A549 (cell line): ENCODE data around the gene ATXN10. TPM values are rescaled to one million over a fixed set of nuclear protein-coding genes. Genes with fewer than 3 reads are reported as not detected.
A peak's percentile ranks its signal among the peaks of the same experiment; 100 is the strongest.

Experiments
- ATAC-seq, 2 experiments: fragments of 200-7000 bp in 1 of 2; fragments of >200 bp in 1 of 2; cut with Nextera tagmentation in 1 of 2; cut with Tn5 transposase in 1 of 2; 3 replicates each; pipeline versions ENCODE4 v1.8.0 to v1.9.1; 2018 to 2020; ENCODE audit warnings: mild to moderate bottlenecking in 1 of 2, moderate library complexity in 1 of 2
- CTCF ChIA-PET: fragments of 300-600 bp; sonication (Branson Sonifier 250); formaldehyde crosslinking; extraction: SDS; loops from one replicate; lab custom pipeline; 2021; ENCODE audit warnings: antibody characterized with exemption, inconsistent platforms; lab: Yijun Ruan, JAX
- POLR2A ChIA-PET: fragments of 350-600 bp; formaldehyde crosslinking; extraction: SDS; loops from one replicate; lab custom pipeline; 2021; ENCODE audit warnings: antibody characterized with exemption, inconsistent platforms; lab: Yijun Ruan, JAX
- DNase-seq, 2 experiments: peaks; one replicate each; pipeline versions ENCODE4 v3.0.0 to v3.0.0-alpha.2; 2011 to 2016; ENCODE audit warnings: low read depth in 1 of 2, low spot score in 1 of 2
- FAIRE-seq: peaks from 2 replicates; lab custom pipeline; 2011; peaks lifted over from hg19 to GRCh38; lab: Jason Lieb, UNC
- H3K27ac ChIP-seq, 2 experiments: fragments of >200 bp; sonication (Bioruptor Twin); formaldehyde crosslinking; 3 replicates each; pipeline ENCODE4 v1.5.1; 2016 to 2017
- H3K4me1 ChIP-seq: fragments of >200 bp; sonication (Bioruptor Twin); formaldehyde crosslinking; 3 replicates; pipeline ENCODE4 v1.6.1; 2016
- H3K4me2 ChIP-seq: fragments of >200 bp; sonication (Bioruptor Twin); formaldehyde crosslinking; 3 replicates; pipeline ENCODE4 v1.6.1; 2016
- H3K4me3 ChIP-seq: fragments of >200 bp; sonication (Bioruptor Twin); formaldehyde crosslinking; 3 replicates; pipeline ENCODE4 v1.5.1; 2016
- H3K9me3 ChIP-seq: fragments of >200 bp; sonication (Bioruptor Twin); formaldehyde crosslinking; 3 replicates; pipeline ENCODE4 v1.6.1; 2016
- BCL3 ChIP-seq: fragments of >200 bp; sonication (Bioruptor Twin); formaldehyde crosslinking; IDR thresholded peaks from 3 replicates; pipeline ENCODE4 v1.6.1; 2016
- CHD2 ChIP-seq: fragments of 150-350 bp; IDR thresholded peaks from 2 replicates; pipeline ENCODE4 v1.6.1; 2014; ENCODE audit warnings: low read length; ENCODE audit not compliant: partially characterized antibody
- E2F6 ChIP-seq: IDR thresholded peaks from 2 replicates; pipeline ENCODE4 v1.6.1; 2012; ENCODE audit warnings: low read depth, borderline replicate concordance
- EHMT2 ChIP-seq: fragments of 200-600 bp; sonication (generic); IDR thresholded peaks from 2 replicates; pipeline ENCODE4 v1.6.1; 2016; ENCODE audit warnings: antibody characterized with exemption, low read depth, mild to moderate bottlenecking, moderate library complexity
- EP300 ChIP-seq, 2 experiments: fragments of >200 bp; sonication (Bioruptor Twin); formaldehyde crosslinking; IDR thresholded peaks; 2 replicates in 1 of 2; 3 replicates in 1 of 2; pipeline ENCODE4 v1.6.1; 2016 to 2017
- FOSL2 ChIP-seq, 2 experiments: fragments of 450-650 bp in 1 of 2; fragments of >200 bp in 1 of 2; sonication (Bioruptor Twin) in 1 of 2; formaldehyde crosslinking; IDR thresholded peaks; 2 replicates each; pipeline versions ENCODE4 v1.5.0 to v1.6.1; 2016 to 2020; ENCODE audit warnings: mild to moderate bottlenecking in 1 of 2, moderate library complexity in 1 of 2
- GATA3 ChIP-seq: IDR thresholded peaks from 2 replicates; pipeline ENCODE4 v1.6.1; 2012; ENCODE audit warnings: borderline replicate concordance
- HOXA7 ChIP-seq: fragments of 250-450 bp; sonication (Bioruptor Pico); IDR thresholded peaks from 2 replicates; pipeline ENCODE4 v1.5.0; 2020; ENCODE audit warnings: mild to moderate bottlenecking, moderate library complexity
- JUN ChIP-seq, 2 experiments: fragments of >200 bp; sonication (Bioruptor Twin); formaldehyde crosslinking; IDR thresholded peaks; 2 replicates in 1 of 2; 3 replicates in 1 of 2; pipeline ENCODE4 v1.6.1; 2016 to 2017
- KDM1A ChIP-seq: fragments of 200-600 bp; sonication (generic); IDR thresholded peaks from 2 replicates; pipeline ENCODE4 v1.6.1; 2016; ENCODE audit warnings: low read depth, mild to moderate bottlenecking
- MAX ChIP-seq: IDR thresholded peaks from 2 replicates; pipeline ENCODE4 v1.6.1; 2012
- MAZ ChIP-seq: fragments of 150-350 bp; IDR thresholded peaks from 2 replicates; pipeline ENCODE4 v1.6.1; 2014; ENCODE audit warnings: antibody characterized with exemption, low read depth, low read length, borderline replicate concordance
- MYC ChIP-seq: IDR thresholded peaks from 2 replicates; pipeline ENCODE4 v1.6.1; 2012; ENCODE audit warnings: mild to moderate bottlenecking, inconsistent platforms, low read length, improper control_type of control experiment, borderline replicate concordance
- NPAS2 ChIP-seq: fragments of 250-450 bp; sonication (Bioruptor Pico); IDR thresholded peaks from 2 replicates; pipeline ENCODE4 v1.8.0; 2022; ENCODE audit warnings: mild to moderate bottlenecking, moderate library complexity, borderline replicate concordance
- POLR2AphosphoS2 ChIP-seq: conservative IDR thresholded peaks from 2 replicates; pipeline ENCODE4 v1.6.1; 2012; ENCODE audit warnings: low read length, improper control_type of control experiment, inconsistent platforms
- RCOR1 ChIP-seq: fragments of 150-350 bp; IDR thresholded peaks from 2 replicates; pipeline ENCODE4 v1.6.1; 2014; ENCODE audit warnings: antibody characterized with exemption, low read length, low read depth
- TP53 ChIP-seq: fragments of 250-450 bp; sonication (Bioruptor Pico); IDR thresholded peaks from 2 replicates; pipeline ENCODE4 v1.5.0; 2021; ENCODE audit warnings: mild to moderate bottlenecking, moderate library complexity
- USF2 ChIP-seq: fragments of 450-650 bp; IDR thresholded peaks from 2 replicates; pipeline ENCODE4 v1.6.1; 2014; ENCODE audit warnings: antibody characterized with exemption
- ZSCAN20 ChIP-seq: fragments of 250-450 bp; sonication (Bioruptor Pico); IDR thresholded peaks from 2 replicates; pipeline ENCODE4 v1.8.0; 2022; ENCODE audit warnings: mild to moderate bottlenecking, moderate library complexity
- WGBS: methylation state at CpG from one replicate; pipeline ENCODE4 v1.1.6; 2017; ENCODE audit errors: missing lambda C conversion rate; 5-methylcytosine and 5-hydroxymethylcytosine counted together
- polyA plus RNA-seq, 4 experiments: library from polyadenylated mRNA; depleted of rRNA in 3 of 4; stranded (reverse); fragments of >200 nt; fragmentation: RNase III in 1 of 4; extraction: RNeasy Plus Mini Kit Qiagen cat#74134 plus additional on column Dnase treatment in 1 of 4; gene quantifications; 2 replicates in 3 of 4; 3 replicates in 1 of 4; pipeline ENCODE4 v1.2.3, GENCODE V29; 2011 to 2017
- TF ChIP-seq, protein P1 (sequence below): fragments of >200 bp; sonication (Bioruptor Twin); formaldehyde crosslinking; IDR thresholded peaks from 2 replicates; pipeline ENCODE4 v1.6.1; 2016
- TF ChIP-seq, protein P2 (sequence below): fragments of 250-450 bp; sonication (Bioruptor Pico); IDR thresholded peaks from 2 replicates; pipeline ENCODE4 v1.5.0; 2020; ENCODE audit warnings: low read depth, mild to moderate bottlenecking, moderate library complexity

The ATXN10 gene
- polyA plus RNA-seq, 2 of the 4 experiments (the other 2 are of a cell fraction), result 126 to 281 TPM

DNA sequence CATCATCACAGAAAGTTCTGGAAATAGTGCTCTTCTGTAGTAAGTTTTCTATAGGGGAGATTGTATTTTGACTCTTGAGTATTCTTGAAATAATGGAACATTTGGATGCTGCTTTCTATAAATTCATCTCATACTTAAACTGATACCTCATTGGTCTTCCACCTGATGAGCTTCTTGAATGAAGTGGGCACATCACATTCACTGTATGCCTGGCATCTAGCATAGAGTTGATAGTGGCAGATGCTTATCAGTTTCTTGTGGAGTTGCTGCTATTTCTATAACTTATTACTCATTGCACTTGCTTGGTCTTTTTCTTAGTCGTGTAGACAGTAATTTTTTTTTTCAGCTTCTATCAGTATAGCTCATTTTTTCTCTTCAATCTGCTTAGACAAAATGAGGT lies 5.4 kb downstream of the ATXN10 start:
- Histone ChIP-seq H3K9me3 (no peaks in the 10 kb centered on the region), H3K4me1 (peaks cover 78% of the 10 kb centered on the region), H3K27ac (peak overlapping the region; percentile 77 to 82), H3K4me3 (no peak overlapping the region), H3K4me2 (peak overlapping the region; percentile 72)
- ATAC-seq (no peak), DNase-seq (no peak), FAIRE-seq (no peak)
- ChIA-PET CTCF (interaction anchor here (1.1 to 2.1 kb wide), 3 partner anchors 9 to 123 kb away, joined by 3 to 6 read pairs (median 4); no protein-coding TSS in a partner anchor), POLR2A (interaction anchor here (0.6 to 1.0 kb wide), 2 partner anchors 11 to 33 kb away, joined by 3 read pairs; no protein-coding TSS in a partner anchor)
- TF ChIP-seq TP53, result no peak
- TF ChIP-seq ZSCAN20, result no peak
- no peak for TF ChIP-seq KDM1A
- TF ChIP-seq RCOR1, result no peak
- TF ChIP-seq, protein P1, sequence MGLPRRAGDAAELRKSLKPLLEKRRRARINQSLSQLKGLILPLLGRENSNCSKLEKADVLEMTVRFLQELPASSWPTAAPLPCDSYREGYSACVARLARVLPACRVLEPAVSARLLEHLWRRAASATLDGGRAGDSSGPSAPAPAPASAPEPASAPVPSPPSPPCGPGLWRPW, result no peak
- TF ChIP-seq NPAS2 (CRISPR knock-in tag), result no peak
- no peak for TF ChIP-seq POLR2AphosphoS2
- no peak for TF ChIP-seq HOXA7 (CRISPR knock-in tag)
- no peak for TF ChIP-seq EP300 (IDR thresholded peaks at IDR 0.05)
- TF ChIP-seq MYC, result no peak
- no peak for TF ChIP-seq BCL3
- no peak for TF ChIP-seq EHMT2
- TF ChIP-seq E2F6, result no peak
- TF ChIP-seq, protein P2, sequence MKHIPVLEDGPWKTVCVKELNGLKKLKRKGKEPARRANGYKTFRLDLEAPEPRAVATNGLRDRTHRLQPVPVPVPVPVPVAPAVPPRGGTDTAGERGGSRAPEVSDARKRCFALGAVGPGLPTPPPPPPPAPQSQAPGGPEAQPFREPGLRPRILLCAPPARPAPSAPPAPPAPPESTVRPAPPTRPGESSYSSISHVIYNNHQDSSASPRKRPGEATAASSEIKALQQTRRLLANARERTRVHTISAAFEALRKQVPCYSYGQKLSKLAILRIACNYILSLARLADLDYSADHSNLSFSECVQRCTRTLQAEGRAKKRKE, result no peak
- no peak for TF ChIP-seq MAZ
- TF ChIP-seq CHD2, result no peak
- WGBS, result 5% methylated on average over 1 of the region's 1 CpG

GRCh38 chr22:45678961-45679912 lies 7.6 kb downstream of the ATXN10 start:
- H3K4me1 ChIP-seq, result peaks cover 90% of the 10 kb centered on the region
- POLR2A ChIA-PET, result interaction anchor here (1.9 kb wide), 1 partner anchor 9 kb away, joined by 9 read pairs; no protein-coding TSS in a partner anchor

More at GRCh38 chr22:45678961-45679912, 7.6 kb downstream of the ATXN10 start:
- peak overlapping the region; percentile 72 for H3K4me2 ChIP-seq
- H3K27ac ChIP-seq, result peak overlapping the region; percentile 82 to 93
- WGBS, result 14% methylated on average over 9 of the region's 9 CpGs
- H3K9me3 ChIP-seq, result no peaks in the 10 kb centered on the region
- no peak overlapping the region for H3K4me3 ChIP-seq
- TF ChIP-seq GATA3, result peak; percentile 55; the same call in 1 of the 2 replicates
- 0 out of 5 replicates have a peak, but pooled peaks of 1 of the 2 experiments have one; percentile 28 for TF ChIP-seq JUN (IDR thresholded peaks at IDR 0.05)
- TF ChIP-seq MAX, result peak; percentile 18; the same call in 1 of the 2 replicates
- TF ChIP-seq USF2, result no peak
- TF ChIP-seq FOSL2 (IDR thresholded peaks at IDR 0.05), result 0 out of 2 replicates have a peak, but pooled peaks have one; percentile 18
- TF ChIP-seq FOSL2 (CRISPR knock-in tag; IDR thresholded peaks at IDR 0.05), result no peak
- CTCF ChIA-PET, result interaction anchor here (0.8 to 1.5 kb wide), 6 partner anchors 17 to 102 kb away, joined by 3 read pairs; no protein-coding TSS in a partner anchor
- peak in 1 of 2 experiments; percentile 9; a peak in 1 of 6 replicates for ATAC-seq
- FAIRE-seq, result no peak
- no peak for DNase-seq
